NCI-H1105 treated with DMSO at 0.1 percent for 48 hours (cell line): Measurements from ENCODE around the gene OR10H4.
"Not testable (repeated sequence)": the region's sequence is repeated elsewhere in the genome, so short reads cannot be mapped to it uniquely, and the experiment has no call there.

ENCODE experiments used
- DNase-seq: peaks from one replicate; lab custom pipeline; 2025; lab: John Stamatoyannopoulos, UW

The OR10H4 gene

GRCh38 chr19:15944401-15944800 is 4.4 kb upstream of the OR10H4 start:
- no peak for DNase-seq

DNA sequence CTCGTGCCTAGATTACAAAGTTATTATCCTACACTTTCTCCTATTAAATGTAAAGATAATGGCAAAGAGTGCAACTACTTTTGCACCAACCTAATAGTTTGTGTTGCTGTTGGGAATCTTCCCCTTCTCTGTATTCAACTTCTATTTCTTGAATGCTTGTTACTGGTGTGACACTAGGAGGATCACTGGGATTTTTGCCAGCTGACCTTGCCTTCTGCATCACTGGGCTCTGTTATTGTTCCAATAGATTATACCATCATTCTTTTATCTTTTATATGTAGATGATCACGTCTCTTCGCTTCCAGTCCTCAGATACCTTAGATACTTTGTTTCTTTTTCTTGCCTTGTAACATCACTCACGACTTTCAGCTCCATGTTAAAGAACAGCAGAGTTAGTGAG is 3.5 kb upstream of the OR10H4 start:
- DNase-seq: no peak

DNA sequence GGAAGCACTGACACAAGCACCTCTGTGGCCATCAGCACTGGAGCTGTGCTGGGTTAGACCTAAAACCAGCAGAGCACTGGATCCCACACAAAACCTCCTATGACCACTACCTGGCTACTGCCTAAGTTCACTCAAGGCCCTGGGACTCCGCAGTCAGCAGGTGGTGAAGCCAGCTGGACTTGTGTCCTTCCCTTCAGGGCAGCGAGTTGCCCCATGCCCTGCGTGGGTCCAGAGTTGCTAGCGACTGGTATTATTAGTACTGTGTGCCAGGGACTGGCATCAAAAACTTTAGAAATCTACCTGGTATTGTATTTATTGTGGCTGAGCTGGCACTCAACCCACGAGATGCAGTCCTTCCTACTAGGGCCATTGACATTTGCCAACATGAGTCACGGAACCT is 6.0 kb downstream of the OR10H4 start:
- no peak for DNase-seq

DNA sequence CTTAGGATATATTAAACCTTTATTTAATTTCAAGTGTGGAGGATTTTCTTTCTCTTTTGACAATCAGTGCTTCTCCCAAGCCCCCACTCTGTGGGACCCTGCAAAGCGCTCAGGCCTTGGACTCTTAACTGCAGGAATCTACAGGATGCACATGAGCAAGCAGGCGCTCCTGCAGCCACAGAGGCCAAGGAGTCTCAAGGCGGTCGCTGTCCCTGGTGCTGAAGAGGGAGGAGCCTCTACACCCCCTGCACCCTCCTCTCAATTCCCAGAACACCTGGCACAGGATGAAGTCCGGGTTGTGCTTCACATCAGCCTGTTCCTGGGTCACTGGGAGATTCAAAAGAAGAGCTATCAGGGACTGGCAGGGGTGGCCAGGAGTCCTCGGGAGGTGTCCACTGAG is 13.5 kb downstream of the OR10H4 start:
- DNase-seq: no peak

GRCh38 chr19:15964231-15964630 is 15.4 kb downstream of the OR10H4 start:
- no peak for DNase-seq

- DNase-seq: peak; percentile 2
Measured at GRCh38 chr19:15971224-15971780, 22.5 kb downstream of the OR10H4 start.

DNA sequence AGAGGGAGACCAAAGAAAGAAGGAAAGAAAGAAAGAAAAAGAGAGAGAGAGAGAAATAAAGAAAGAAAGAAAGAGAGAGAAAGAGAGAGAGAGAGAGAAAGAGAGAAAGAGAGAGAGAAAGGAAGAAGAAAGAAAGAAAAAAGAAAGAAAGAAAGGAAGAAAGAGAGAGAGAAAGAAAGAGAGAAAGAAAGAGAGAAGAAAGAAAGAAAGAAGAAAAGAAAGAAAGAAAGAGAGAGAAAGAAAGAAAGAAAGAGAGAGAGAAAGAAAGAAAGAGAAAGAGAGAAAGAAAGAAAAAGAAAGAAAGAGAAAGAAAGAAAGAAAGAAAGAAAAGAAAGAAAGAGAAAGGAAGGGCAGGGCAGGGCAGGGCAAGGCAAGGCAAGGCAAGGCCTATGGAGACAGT is 23.2 kb downstream of the OR10H4 start:
- not testable (repeated sequence) for DNase-seq

GRCh38 chr19:15974856-15975255 is 26.0 kb downstream of the OR10H4 start:
- no peak for DNase-seq

- DNase-seq: no peak
Measured at GRCh38 chr19:15976836-15977689, 28.3 kb downstream of the OR10H4 start.

GRCh38 chr19:15977690-15978089 is 28.9 kb downstream of the OR10H4 start:
- no peak for DNase-seq

- DNase-seq: no peak
Measured at GRCh38 chr19:15979293-15979692, 30.5 kb downstream of the OR10H4 start.

GRCh38 chr19:15985831-15986230 is 37.0 kb downstream of the OR10H4 start:
- not testable (repeated sequence) for DNase-seq

DNA sequence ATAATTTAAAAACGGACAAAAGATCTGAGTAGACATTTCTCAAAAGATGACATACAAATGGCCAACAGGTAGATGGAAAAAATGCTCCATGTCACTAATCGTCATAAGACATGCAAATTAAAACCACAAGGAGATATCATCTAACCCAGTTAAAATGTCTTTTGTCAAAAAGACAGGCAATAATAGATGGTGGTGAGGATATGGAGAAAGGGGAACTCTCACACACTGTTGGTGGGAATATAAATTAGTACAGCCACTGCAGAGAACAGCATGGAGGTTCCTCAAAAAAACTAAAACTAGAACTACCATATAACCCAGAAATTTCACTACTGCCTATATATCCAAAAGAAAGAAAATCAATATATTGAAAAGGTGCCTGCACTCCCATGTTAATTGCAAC is 37.9 kb downstream of the OR10H4 start:
- no peak for DNase-seq

GRCh38 chr19:15989889-15990288 is 41.1 kb downstream of the OR10H4 start:
- DNase-seq: no peak

GRCh38 chr19:15991602-15992001 is 42.8 kb downstream of the OR10H4 start:
- no peak for DNase-seq

DNA sequence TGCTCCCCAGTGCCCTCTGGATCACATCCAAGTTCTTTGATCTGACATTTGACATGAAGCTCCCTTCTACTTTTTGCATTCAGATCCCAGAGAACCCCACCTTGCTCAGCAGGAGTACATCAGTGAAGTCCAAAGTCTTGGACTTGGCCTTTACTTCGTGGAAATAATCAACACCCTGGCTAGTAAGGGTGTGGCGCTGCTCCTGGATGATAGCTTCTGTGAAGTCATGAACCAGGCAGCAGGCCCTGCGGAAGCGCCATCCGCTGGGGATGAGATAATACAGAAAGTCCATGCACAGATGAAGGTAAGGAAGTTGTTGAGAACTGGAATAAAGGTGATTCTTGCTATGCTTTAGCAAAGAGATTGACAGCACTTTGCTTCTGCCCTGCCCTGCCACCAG is 43.2 kb downstream of the OR10H4 start:
- no peak for DNase-seq

DNA sequence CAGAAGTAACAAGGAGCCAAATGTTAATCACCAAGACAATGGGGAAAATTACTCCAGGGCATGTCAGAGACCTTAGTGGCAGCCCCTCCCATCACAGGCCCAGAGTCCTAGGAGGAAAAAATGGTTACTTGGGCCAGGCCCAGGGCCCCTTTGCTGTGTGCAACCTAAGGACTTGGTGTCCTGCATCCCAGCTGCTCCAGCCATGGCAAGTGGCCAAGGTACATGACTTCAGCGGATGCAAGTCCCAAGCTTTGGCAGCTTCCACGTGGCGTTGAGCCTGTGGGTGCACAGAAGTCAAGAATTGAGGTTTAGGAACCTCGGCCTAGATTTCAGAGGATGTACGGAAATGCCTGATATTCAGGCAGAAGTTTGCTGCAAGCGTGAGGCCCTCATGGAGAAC is 46.7 kb downstream of the OR10H4 start:
- DNase-seq: no peak

GRCh38 chr19:15998166-15998565 is 49.4 kb downstream of the OR10H4 start:
- no peak for DNase-seq
